SK-N-SH treated with all-trans-retinoic acid at 6 μM for 48 hours (cell line): ENCODE results near the gene IGF1R.

Source experiments
- ATAC-seq: fragments of 200-7000 bp; cut with Tn5 transposase; 3 replicates; pipeline ENCODE4 v1.9.1; 2020; ENCODE audit warnings: mild to moderate bottlenecking, moderate library complexity
- ARNTL ChIP-seq: fragments of 450-650 bp; formaldehyde crosslinking; IDR thresholded peaks from 2 replicates; pipeline ENCODE4 v1.5.0; 2020; ENCODE audit warnings: low read depth, mild to moderate bottlenecking, moderate library complexity, borderline replicate concordance
- BACH2 ChIP-seq: fragments of 250-450 bp; sonication (Bioruptor Pico); IDR thresholded peaks from 2 replicates; pipeline ENCODE4 v1.9.0; 2021; ENCODE audit warnings: mild to moderate bottlenecking, borderline replicate concordance
- CREB5 ChIP-seq: fragments of 250-450 bp; sonication (Bioruptor Pico); IDR thresholded peaks from 2 replicates; pipeline ENCODE4 v1.5.1; 2020; ENCODE audit warnings: low read depth, mild to moderate bottlenecking, moderate library complexity
- CSDC2 ChIP-seq: fragments of 250-450 bp; sonication (Bioruptor Pico); IDR thresholded peaks from 2 replicates; pipeline ENCODE4 v1.5.0; 2020; ENCODE audit warnings: mild to moderate bottlenecking, moderate library complexity
- ESRRG ChIP-seq: fragments of 250-450 bp; sonication (Bioruptor Pico); IDR thresholded peaks from 2 replicates; pipeline ENCODE4 v1.6.1; 2021; ENCODE audit warnings: mild to moderate bottlenecking
- ISL1 ChIP-seq: fragments of 250-450 bp; sonication (Bioruptor Pico); IDR thresholded peaks from 2 replicates; pipeline ENCODE4 v2.1.2; 2022; ENCODE audit warnings: mild to moderate bottlenecking, moderate library complexity
- OSR1 ChIP-seq: fragments of 250-450 bp; sonication (Bioruptor Pico); IDR thresholded peaks from 2 replicates; pipeline ENCODE4 v1.8.0; 2022; ENCODE audit warnings: moderate library complexity, mild to moderate bottlenecking, inconsistent platforms
- POU6F1 ChIP-seq: fragments of 250-450 bp; sonication (Bioruptor Pico); IDR thresholded peaks from 2 replicates; pipeline ENCODE4 v1.8.0; 2021; ENCODE audit warnings: low read depth, mild to moderate bottlenecking, moderate library complexity, borderline replicate concordance
- PPARA ChIP-seq: fragments of 250-450 bp; sonication (Bioruptor Pico); IDR thresholded peaks from 2 replicates; pipeline ENCODE4 v1.5.0; 2020; ENCODE audit warnings: mild to moderate bottlenecking, borderline replicate concordance
- RARB ChIP-seq: fragments of 250-450 bp; sonication (Bioruptor Pico); IDR thresholded peaks from 2 replicates; pipeline ENCODE4 v1.8.0; 2021; ENCODE audit warnings: mild to moderate bottlenecking, moderate library complexity
- SNAI2 ChIP-seq: fragments of 250-450 bp; sonication (Bioruptor Pico); IDR thresholded peaks from 2 replicates; pipeline ENCODE4 v1.5.0; 2020; ENCODE audit warnings: mild to moderate bottlenecking, moderate library complexity
- TOX ChIP-seq: fragments of 250-450 bp; sonication (Bioruptor Pico); IDR thresholded peaks from 2 replicates; pipeline ENCODE4 v1.8.0; 2021; ENCODE audit warnings: mild to moderate bottlenecking, moderate library complexity, borderline replicate concordance
- TSHZ2 ChIP-seq: fragments of 250-450 bp; sonication (Bioruptor Pico); IDR thresholded peaks from 2 replicates; pipeline ENCODE4 v1.5.0; 2020; ENCODE audit warnings: mild to moderate bottlenecking, moderate library complexity
- ZC3H10 ChIP-seq: fragments of 250-450 bp; sonication (Bioruptor Pico); IDR thresholded peaks from 2 replicates; pipeline ENCODE4 v1.5.1; 2021; ENCODE audit warnings: mild to moderate bottlenecking, moderate library complexity
- ZFP30 ChIP-seq: fragments of 450-650 bp; formaldehyde crosslinking; IDR thresholded peaks from 2 replicates; pipeline ENCODE4 v1.5.0; 2022; ENCODE audit warnings: mild to moderate bottlenecking, moderate library complexity
- ZNF565 ChIP-seq: fragments of 450-650 bp; formaldehyde crosslinking; conservative IDR thresholded peaks from 2 replicates; pipeline ENCODE4 v1.5.0; 2020; ENCODE audit warnings: low read depth, mild to moderate bottlenecking, moderate library complexity
- ZNF70 ChIP-seq: fragments of 450-650 bp; formaldehyde crosslinking; IDR thresholded peaks from 2 replicates; pipeline ENCODE4 v1.5.0; 2020; ENCODE audit warnings: mild to moderate bottlenecking, moderate library complexity
- ZNF8 ChIP-seq: fragments of 450-650 bp; formaldehyde crosslinking; IDR thresholded peaks from 2 replicates; pipeline ENCODE4 v1.5.0; 2020; ENCODE audit warnings: mild to moderate bottlenecking, moderate library complexity

Gene IGF1R

GRCh38 chr15:98650417-98651035 is 2.2 kb downstream of the IGF1R start (continued):
- TF ChIP-seq ESRRG (CRISPR knock-in tag) (no peak), OSR1 (CRISPR knock-in tag) (no peak)

DNA sequence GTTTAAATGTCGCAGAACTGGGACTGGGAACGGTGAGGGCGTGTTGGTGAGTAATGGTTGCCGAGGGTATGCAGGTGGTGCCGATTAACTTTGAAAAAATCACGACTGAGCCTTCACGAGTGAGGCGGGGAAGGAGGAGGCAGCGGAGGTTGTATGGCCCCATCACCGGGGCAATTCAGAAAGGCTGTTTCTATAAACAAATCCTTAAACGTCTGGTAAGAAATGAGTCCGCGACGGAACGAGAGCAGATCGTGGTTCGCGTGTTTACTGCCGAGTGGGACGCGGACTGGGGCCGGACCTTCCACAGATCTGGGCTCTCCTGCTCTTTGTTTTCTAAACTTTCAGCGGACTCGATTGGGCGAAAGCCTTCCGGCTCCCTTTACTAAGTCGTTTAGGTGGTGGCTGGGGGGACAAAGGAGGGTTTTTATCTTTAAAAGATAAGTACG is 2.7 kb downstream of the IGF1R start:
- peak; percentile 3; the same call in 2 of the 3 replicates for ATAC-seq

GRCh38 chr15:98651581-98652220 is 3.4 kb downstream of the IGF1R start:
- TF ChIP-seq TOX, result no peak
- no peak for TF ChIP-seq ZNF565
- TF ChIP-seq PPARA (CRISPR knock-in tag), result no peak
- TF ChIP-seq ZNF70 (CRISPR knock-in tag), result no peak
- ATAC-seq, result no peak

More for the DNA sequence above, 2.7 kb downstream of the IGF1R start:
- TF ChIP-seq TSHZ2, result no peak

DNA sequence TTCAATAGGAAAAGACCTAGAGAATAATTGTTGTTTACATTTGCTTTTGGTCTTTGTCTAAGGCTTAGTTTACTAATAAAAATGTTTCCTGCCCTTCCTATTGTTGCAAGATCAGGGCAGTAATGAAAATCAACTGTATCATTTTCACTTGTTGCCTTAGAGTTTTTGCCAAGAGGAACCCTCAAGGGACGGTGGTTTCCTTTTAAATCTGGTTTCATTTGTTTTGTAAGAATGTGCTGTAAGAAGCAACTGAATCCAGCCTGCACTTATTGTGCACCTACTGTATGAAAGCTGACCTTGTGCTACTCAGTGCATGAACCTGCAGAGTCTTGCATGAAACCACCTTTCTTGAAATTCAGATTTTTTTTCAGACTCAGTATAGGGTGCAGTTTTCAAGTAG is 5.3 kb downstream of the IGF1R start:
- no peak for ATAC-seq
- TF ChIP-seq ZNF8 (CRISPR knock-in tag), result no peak
- no peak for TF ChIP-seq BACH2 (CRISPR knock-in tag)
- no peak for TF ChIP-seq TSHZ2
- TF ChIP-seq ZNF565, result no peak
- TF ChIP-seq ZC3H10 (CRISPR knock-in tag), result no peak
- TF ChIP-seq ZNF70 (CRISPR knock-in tag), result no peak
- TF ChIP-seq CREB5 (CRISPR knock-in tag), result no peak
- no peak for TF ChIP-seq ZFP30 (CRISPR knock-in tag)
- TF ChIP-seq RARB, result no peak

DNA sequence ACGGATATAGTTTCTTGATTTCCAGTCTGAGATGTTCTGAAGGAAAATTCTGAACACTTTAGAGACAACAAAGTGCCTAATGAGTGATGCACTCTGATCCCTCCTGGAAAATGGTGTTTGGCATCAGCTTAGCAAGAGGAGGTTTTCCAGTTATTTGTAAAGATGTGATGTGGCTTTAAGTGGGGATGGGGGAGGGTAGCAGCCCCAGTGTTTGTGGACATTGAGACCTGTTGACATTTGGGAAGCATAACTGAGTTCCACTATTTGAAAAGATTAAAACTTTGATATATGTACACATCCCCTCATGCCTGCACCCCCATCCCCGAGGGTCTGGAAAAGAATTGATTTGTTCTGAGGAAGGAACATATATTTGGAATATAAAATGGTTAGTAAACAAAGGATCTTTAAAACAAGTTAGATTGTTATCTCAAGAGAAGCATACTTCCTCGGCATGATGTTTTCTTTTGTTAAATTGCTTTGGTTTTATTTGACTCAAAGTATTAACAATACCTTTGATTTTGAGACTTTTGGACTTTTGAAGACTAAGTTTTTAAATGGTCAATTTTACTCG is 6.5 kb downstream of the IGF1R start:
- TF ChIP-seq SNAI2 (CRISPR knock-in tag) (no peak), ESRRG (CRISPR knock-in tag) (no peak)
- ATAC-seq, result no peak

DNA sequence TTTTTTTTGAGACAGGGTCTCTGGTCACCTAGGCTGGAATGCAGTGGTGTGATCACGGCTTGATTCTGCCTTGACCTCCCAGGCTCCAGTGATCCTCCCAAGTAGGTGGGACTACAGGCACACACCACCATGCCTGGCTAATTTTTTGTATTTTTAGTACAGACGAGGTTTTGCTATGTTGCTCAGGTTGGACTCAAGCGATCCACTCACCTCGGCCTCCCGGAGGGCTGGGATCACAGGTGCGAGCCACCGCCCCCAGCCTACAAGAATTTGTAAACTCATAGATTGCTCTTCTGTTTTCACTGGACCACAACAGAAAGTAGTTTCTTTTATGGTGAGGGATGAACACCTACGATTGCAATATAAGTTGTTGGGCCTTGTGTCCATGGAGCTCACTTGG is 7.4 kb downstream of the IGF1R start:
- ATAC-seq, result no peak
- TF ChIP-seq ISL1 (CRISPR knock-in tag) (no peak), RARB (no peak), BACH2 (CRISPR knock-in tag) (no peak), TSHZ2 (no peak), ARNTL (no peak), ZC3H10 (CRISPR knock-in tag) (no peak), ZFP30 (CRISPR knock-in tag) (no peak), CREB5 (CRISPR knock-in tag) (no peak), ZNF8 (CRISPR knock-in tag) (no peak), POU6F1 (CRISPR knock-in tag) (no peak), CSDC2 (CRISPR knock-in tag) (no peak), PPARA (CRISPR knock-in tag) (no peak)
